Gastrocnemius medialis (tissue), 4 donors: Measurements from ENCODE around the gene CX3CL1. TPM values are rescaled to one million over a fixed set of nuclear protein-coding genes. Genes with fewer than 3 reads are reported as not detected.

Experiments
- ATAC-seq, 2 donors: fragments of 150-250 bp; one replicate each; pipeline ENCODE4 v1.9.1; 2016
- DNase-seq, 2 donors: peaks; one replicate each; pipeline ENCODE4 v3.0.0-alpha.2; 2019
- H3K27ac ChIP-seq, 4 donors: fragments of 200-600 bp; sonication (generic); 1 replicate in 1 of 4; 2 replicates in 3 of 4; pipeline ENCODE4 v1.5.1; 2016 to 2018; ENCODE audit warnings: mild to moderate bottlenecking in 2 of 4, moderate library complexity in 1 of 4
- H3K27me3 ChIP-seq, 3 donors: fragments of 200-600 bp; sonication (generic) in 2 of 3; 1 replicate in 1 of 3; 2 replicates in 2 of 3; pipeline versions ENCODE4 v1.5.1 to v1.6.0; 2016 to 2019; ENCODE audit warnings: mild to moderate bottlenecking in 1 of 3, moderate library complexity in 1 of 3
- H3K36me3 ChIP-seq, 2 donors: fragments of 200-600 bp; sonication (generic) in 1 of 2; one replicate each; pipeline ENCODE4 v1.5.1; 2017 to 2018
- H3K4me1 ChIP-seq, 2 donors: fragments of 200-600 bp; sonication (generic) in 1 of 2; one replicate each; pipeline ENCODE4 v1.5.1; 2016 to 2017; ENCODE audit warnings: mild to moderate bottlenecking in 2 of 2
- H3K4me3 ChIP-seq, 4 donors: fragments of 200-600 bp; sonication (generic) in 3 of 4; 1 replicate in 1 of 4; 2 replicates in 3 of 4; pipeline ENCODE4 v1.5.1; 2016 to 2019; ENCODE audit warnings: mild to moderate bottlenecking in 2 of 4
- H3K9me3 ChIP-seq, 3 donors: fragments of 200-600 bp; sonication (generic) in 2 of 3; 1 replicate in 1 of 3; 2 replicates in 2 of 3; pipeline ENCODE4 v1.5.1; 2016 to 2019
- POLR2A ChIP-seq, 2 donors: fragments of 450-650 bp; IDR thresholded peaks; one replicate each; pipeline ENCODE4 v1.6.1; 2017; ENCODE audit warnings: antibody characterized with exemption in 2 of 2, mild to moderate bottlenecking in 2 of 2, moderate library complexity in 2 of 2
- in situ Hi-C, 4 donors: fragments of 200-750 bp; cut with MboI; loops; one replicate each; pipeline versions ENCODE4 v1.15.0 to v1.8.0; 2017; ENCODE audit warnings: low sequenced_read_pairs in 4 of 4
- intact Hi-C: fragments of 100-400 bp; cut with DNase I; formaldehyde crosslinking; loops from one replicate; pipeline ENCODE4 v1.15.1; 2023; ENCODE audit warnings: low total_unique reads
- total RNA-seq, 4 donors: library from RNA; depleted of rRNA; stranded (reverse); fragments of >200 nt; gene quantifications; one replicate each; pipeline versions ENCODE4 v1.1.0 to v1.2.3, GENCODE V29; 2016
- TF ChIP-seq, protein P1 (sequence below), 5 experiments: fragments of 450-650 bp in 3 of 5; fragments of 200-600 bp in 2 of 5; sonication (generic) in 2 of 5; IDR thresholded peaks in 4 of 5; conservative IDR thresholded peaks in 1 of 5; 1 replicate in 4 of 5; 2 replicates in 1 of 5; pipeline ENCODE4 v1.5.1; 2016 to 2019; ENCODE audit warnings: antibody characterized with exemption in 5 of 5, mild to moderate bottlenecking in 3 of 5, moderate library complexity in 3 of 5

CX3CL1 gene
- total RNA-seq, 4 donors from 2014 or later = 2.2 to 15.7 (median 6.7) TPM

DNA sequence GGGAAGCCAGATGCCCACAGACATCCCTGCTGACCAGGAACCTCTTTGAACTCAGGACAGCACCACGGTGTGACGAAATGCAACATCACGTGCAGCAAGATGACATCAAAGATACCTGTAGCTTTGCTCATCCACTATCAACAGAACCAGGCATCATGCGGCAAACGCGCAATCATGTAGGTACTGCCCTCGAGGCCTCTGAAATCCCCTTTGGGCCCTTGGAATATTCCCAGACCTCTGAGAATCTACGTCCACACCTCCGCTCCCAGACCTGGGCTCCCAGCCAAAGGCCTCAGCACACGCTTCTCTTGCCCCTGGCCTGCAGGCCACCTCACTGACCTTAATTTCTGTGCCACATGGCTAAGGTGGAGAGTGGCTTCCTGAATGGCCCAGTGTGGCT lies 7.3 kb downstream of the CX3CL1 start:
- Histone ChIP-seq H3K27me3 (no peaks in the 10 kb centered on the region), H3K27ac (peak overlapping the region in 1 of 4 donors; percentile 14), H3K4me1 (peaks cover 0 to 12% of the 10 kb centered on the region in 2 donors), H3K9me3 (no peaks in the 10 kb centered on the region), H3K4me3 (no peak overlapping the region), H3K36me3 (no peaks in the 10 kb centered on the region)
- ATAC-seq (no peak), DNase-seq (no peak)
- in situ Hi-C loops = no loop called here
- intact Hi-C loops = no loop called here
- TF ChIP-seq, protein P1, sequence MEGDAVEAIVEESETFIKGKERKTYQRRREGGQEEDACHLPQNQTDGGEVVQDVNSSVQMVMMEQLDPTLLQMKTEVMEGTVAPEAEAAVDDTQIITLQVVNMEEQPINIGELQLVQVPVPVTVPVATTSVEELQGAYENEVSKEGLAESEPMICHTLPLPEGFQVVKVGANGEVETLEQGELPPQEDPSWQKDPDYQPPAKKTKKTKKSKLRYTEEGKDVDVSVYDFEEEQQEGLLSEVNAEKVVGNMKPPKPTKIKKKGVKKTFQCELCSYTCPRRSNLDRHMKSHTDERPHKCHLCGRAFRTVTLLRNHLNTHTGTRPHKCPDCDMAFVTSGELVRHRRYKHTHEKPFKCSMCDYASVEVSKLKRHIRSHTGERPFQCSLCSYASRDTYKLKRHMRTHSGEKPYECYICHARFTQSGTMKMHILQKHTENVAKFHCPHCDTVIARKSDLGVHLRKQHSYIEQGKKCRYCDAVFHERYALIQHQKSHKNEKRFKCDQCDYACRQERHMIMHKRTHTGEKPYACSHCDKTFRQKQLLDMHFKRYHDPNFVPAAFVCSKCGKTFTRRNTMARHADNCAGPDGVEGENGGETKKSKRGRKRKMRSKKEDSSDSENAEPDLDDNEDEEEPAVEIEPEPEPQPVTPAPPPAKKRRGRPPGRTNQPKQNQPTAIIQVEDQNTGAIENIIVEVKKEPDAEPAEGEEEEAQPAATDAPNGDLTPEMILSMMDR (IDR thresholded peaks at IDR 0.05 in 4 of 5, conservative IDR thresholded peaks at IDR 0.05 in 1 of 5) = no peak
- TF ChIP-seq POLR2A (IDR thresholded peaks at IDR 0.05) = no peak

DNA sequence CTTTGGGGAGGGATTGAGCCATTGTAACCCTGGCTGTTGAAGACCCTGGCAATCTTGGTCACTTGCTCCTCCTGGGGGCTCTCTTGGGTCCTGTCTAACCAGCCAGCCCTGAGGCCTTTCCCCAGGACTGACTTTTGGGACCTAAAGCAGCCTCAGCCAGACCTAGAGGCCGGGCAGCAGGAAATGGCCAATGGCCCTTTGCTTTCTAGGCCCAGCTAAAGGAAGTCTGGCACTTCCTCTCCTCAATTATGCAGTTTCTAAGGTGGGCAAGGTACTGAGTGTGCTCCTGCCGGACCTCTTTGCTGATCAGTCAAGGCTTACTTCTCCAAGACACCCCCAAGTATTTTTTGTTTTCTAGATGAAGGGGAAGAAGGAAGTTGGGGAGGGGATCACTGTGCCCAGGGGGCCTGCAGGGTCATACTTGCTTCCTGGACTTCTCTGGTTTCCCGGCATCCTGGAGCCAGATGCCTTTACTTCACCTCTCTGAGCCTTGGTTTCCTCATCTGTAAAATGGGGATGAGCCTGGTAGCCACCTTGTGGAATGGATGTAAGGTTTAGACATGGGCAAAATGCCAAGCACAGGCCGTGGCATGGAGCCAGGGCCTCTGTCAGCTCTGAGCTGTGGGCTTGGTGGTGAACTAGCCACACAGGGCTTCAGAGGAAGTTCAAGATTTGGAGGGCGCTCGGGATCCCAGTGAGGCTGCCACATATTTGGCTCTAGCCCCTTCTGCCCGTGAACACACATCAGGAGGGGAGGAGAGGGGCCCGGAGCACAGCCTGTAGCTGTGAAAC lies 8.6 kb downstream of the CX3CL1 start:
- ATAC-seq (no peak), DNase-seq (no peak)
- Histone ChIP-seq H3K27ac (peak overlapping the region in 3 of 4 donors; percentile 27 to 50 (median 37)), H3K4me1 (peaks cover 0 to 12% of the 10 kb centered on the region in 2 donors), H3K9me3 (no peaks in the 10 kb centered on the region), H3K4me3 (no peak overlapping the region), H3K36me3 (no peaks in the 10 kb centered on the region), H3K27me3 (no peaks in the 10 kb centered on the region)
- no peak for TF ChIP-seq POLR2A (IDR thresholded peaks at IDR 0.05)
- TF ChIP-seq, protein P1 (IDR thresholded peaks at IDR 0.05 in 4 of 5, conservative IDR thresholded peaks at IDR 0.05 in 1 of 5) = no peak
- intact Hi-C loops (no loop called here), in situ Hi-C loops (no loop called here)

DNA sequence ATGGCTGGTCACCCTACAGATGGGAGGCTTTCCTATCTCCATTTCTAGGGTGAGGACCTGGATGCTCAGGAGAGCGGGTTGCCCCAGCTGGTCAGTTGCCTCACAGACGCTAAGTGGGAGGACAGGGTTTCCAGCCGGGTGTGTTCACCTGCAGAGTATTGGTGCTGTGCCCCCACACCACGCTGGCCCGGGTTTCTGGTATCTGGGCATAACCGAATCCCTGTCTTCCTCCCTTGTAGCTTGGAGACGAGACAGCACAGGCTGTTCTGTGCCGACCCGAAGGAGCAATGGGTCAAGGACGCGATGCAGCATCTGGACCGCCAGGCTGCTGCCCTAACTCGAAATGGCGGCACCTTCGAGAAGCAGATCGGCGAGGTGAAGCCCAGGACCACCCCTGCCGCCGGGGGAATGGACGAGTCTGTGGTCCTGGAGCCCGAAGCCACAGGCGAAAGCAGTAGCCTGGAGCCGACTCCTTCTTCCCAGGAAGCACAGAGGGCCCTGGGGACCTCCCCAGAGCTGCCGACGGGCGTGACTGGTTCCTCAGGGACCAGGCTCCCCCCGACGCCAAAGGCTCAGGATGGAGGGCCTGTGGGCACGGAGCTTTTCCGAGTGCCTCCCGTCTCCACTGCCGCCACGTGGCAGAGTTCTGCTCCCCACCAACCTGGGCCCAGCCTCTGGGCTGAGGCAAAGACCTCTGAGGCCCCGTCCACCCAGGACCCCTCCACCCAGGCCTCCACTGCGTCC lies 9.7 kb downstream of the CX3CL1 start:
- no peak for TF ChIP-seq POLR2A (IDR thresholded peaks at IDR 0.05)
- TF ChIP-seq, protein P1 (IDR thresholded peaks at IDR 0.05 in 4 of 5, conservative IDR thresholded peaks at IDR 0.05 in 1 of 5) = no peak
- Histone ChIP-seq H3K4me3 (no peak overlapping the region), H3K9me3 (no peaks in the 10 kb centered on the region), H3K4me1 (peaks cover 0 to 12% of the 10 kb centered on the region in 2 donors), H3K36me3 (no peaks in the 10 kb centered on the region), H3K27me3 (no peaks in the 10 kb centered on the region), H3K27ac (peak overlapping the region in 1 of 4 donors; percentile 27)
- intact Hi-C loops (no loop called here), in situ Hi-C loops (no loop called here)
- ATAC-seq = no peak
- no peak for DNase-seq

DNA sequence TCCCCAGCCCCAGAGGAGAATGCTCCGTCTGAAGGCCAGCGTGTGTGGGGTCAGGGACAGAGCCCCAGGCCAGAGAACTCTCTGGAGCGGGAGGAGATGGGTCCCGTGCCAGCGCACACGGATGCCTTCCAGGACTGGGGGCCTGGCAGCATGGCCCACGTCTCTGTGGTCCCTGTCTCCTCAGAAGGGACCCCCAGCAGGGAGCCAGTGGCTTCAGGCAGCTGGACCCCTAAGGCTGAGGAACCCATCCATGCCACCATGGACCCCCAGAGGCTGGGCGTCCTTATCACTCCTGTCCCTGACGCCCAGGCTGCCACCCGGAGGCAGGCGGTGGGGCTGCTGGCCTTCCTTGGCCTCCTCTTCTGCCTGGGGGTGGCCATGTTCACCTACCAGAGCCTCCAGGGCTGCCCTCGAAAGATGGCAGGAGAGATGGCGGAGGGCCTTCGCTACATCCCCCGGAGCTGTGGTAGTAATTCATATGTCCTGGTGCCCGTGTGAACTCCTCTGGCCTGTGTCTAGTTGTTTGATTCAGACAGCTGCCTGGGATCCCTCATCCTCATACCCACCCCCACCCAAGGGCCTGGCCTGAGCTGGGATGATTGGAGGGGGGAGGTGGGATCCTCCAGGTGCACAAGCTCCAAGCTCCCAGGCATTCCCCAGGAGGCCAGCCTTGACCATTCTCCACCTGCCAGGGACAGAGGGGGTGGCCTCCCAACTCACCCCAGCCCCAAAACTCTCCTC lies 10.4 kb downstream of the CX3CL1 start:
- intact Hi-C loops = no loop called here

More for the DNA sequence above, 10.4 kb downstream of the CX3CL1 start:
- no peak for DNase-seq
- no peaks in the 10 kb centered on the region for H3K36me3 ChIP-seq
- TF ChIP-seq, protein P1 (IDR thresholded peaks at IDR 0.05 in 4 of 5, conservative IDR thresholded peaks at IDR 0.05 in 1 of 5) = no peak
- no peak for TF ChIP-seq POLR2A (IDR thresholded peaks at IDR 0.05)
- H3K4me3 ChIP-seq = no peak overlapping the region
- no peak overlapping the region for H3K27ac ChIP-seq
- in situ Hi-C loops = no loop called here
- H3K4me1 ChIP-seq = peaks cover 0 to 15% of the 10 kb centered on the region in 2 donors
- H3K9me3 ChIP-seq = no peaks in the 10 kb centered on the region
- ATAC-seq = no peak
- no peaks in the 10 kb centered on the region for H3K27me3 ChIP-seq
